HG03521 (cell line): ENCODE data around the gene MOB2.

Experiments
- ATAC-seq: cut with Tn5 transposase; IDR thresholded peaks from one replicate; pipeline ENCODE4 v1.9.1; 2021; ENCODE audit warnings: mild to moderate bottlenecking, moderate library complexity; ENCODE audit not compliant: unreplicated experiment

The MOB2 gene

DNA sequence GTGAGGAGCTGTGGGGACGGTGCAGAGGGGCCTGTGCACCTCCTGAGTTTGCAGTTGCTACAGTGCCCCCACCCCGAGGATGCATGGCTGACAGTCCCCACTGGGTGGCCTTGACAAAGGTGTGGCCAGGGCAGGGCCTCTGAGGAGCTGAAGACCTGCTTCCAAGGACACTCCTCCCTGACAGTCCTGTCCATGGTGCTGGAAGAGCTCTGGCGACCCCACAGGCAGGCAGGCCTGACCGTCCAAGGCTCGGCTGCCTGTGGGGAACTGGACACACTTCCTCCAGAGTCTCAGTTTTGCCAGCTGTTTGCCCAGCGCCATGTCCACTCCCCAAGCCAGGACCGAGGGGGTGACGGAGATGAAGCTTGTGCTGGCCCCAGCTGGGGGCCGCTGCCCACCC is 64.1 kb downstream of the MOB2 start:
- ATAC-seq: no peak

DNA sequence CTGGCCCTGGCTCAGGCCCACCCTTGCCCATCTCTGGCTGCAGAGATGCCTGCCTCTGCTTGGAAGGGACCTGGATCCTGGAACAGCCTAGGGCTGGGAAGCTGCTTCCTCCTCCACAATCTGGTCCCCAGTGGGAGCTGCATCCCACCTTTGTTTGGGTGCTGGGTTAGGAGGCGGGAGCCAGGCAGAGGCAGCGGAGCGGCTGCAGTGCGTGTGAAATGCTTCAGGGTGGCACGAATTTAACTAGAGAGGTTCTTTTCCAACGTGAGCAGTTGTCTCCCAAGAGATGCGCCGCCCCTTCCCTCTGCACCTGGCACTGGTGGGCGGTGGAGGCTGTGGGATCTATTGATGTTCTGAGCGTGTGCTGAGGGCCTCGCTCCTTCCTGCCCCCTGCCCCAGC is 65.3 kb downstream of the MOB2 start:
- ATAC-seq: no peak

DNA sequence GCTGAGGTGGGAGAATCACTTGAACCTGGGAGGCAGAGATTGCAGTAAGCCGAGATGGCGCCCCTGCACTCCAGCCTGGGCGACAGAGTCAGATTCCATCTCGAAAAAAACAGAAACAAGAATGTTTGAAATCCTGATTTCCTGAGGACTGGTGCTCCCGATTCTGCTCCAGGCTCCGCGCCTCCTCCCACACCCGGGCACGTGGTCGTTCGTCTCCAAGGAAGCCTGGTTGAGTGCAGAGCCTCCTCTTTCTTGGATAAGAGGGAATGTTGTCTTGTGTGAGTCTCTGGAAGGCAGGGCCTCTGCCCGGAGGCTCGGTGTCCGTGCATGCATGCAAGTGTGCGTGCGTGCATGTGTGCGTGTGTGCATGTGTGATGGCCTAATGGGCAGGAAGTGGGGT is 66.8 kb downstream of the MOB2 start:
- ATAC-seq: no peak
